HG02981 (cell line): ENCODE results near the gene RPS5.
A peak's percentile ranks its signal among the peaks of the same experiment; 100 is the strongest.
"Not testable (repeated sequence)": the region's sequence is repeated elsewhere in the genome, so short reads cannot be mapped to it uniquely, and the experiment has no call there.

Experiments
- ATAC-seq: cut with Tn5 transposase; IDR thresholded peaks from one replicate; pipeline ENCODE4 v1.9.1; 2021; ENCODE audit warnings: mild to moderate bottlenecking, moderate library complexity; ENCODE audit not compliant: unreplicated experiment

Gene RPS5

GRCh38 chr19:58386576-58387337 is at the start of gene RPS5:
TSS of gene RPS5 (plus strand) at chr19:58387269. CDS start at chr19:58388138, 869 bp downstream.
- peak; percentile 90 for ATAC-seq

- ATAC-seq: no peak
Measured at GRCh38 chr19:58338336-58338735, 48.7 kb upstream of the RPS5 start.

GRCh38 chr19:58338825-58339558 is 48.1 kb upstream of the RPS5 start:
- no peak for ATAC-seq

GRCh38 chr19:58345558-58345957 is 41.5 kb upstream of the RPS5 start:
- no peak for ATAC-seq

- peak; percentile 85 for ATAC-seq
Measured at GRCh38 chr19:58346961-58347929, 39.8 kb upstream of the RPS5 start.

GRCh38 chr19:58348080-58348479 is 39.0 kb upstream of the RPS5 start:
- not testable (repeated sequence) for ATAC-seq

- no peak for ATAC-seq
Measured at GRCh38 chr19:58349590-58349989, 37.5 kb upstream of the RPS5 start.

GRCh38 chr19:58350001-58350861 is 36.8 kb upstream of the RPS5 start:
- ATAC-seq: no peak

GRCh38 chr19:58350871-58351557 is 36.1 kb upstream of the RPS5 start:
- ATAC-seq: no peak

- no peak for ATAC-seq
Measured at GRCh38 chr19:58351558-58351878, 35.6 kb upstream of the RPS5 start.

- ATAC-seq: no peak
Measured at GRCh38 chr19:58351990-58352755, 34.9 kb upstream of the RPS5 start.

- no peak for ATAC-seq
Measured at GRCh38 chr19:58352760-58353671, 34.1 kb upstream of the RPS5 start, which contains the start of gene A1BG. TSS of gene A1BG (minus strand) at chr19:58353492. CDS start at chr19:58353437, 55 bp downstream.

GRCh38 chr19:58353717-58354477 is 33.2 kb upstream of the RPS5 start:
- ATAC-seq: no peak

GRCh38 chr19:58354478-58355030 is 32.5 kb upstream of the RPS5 start:
- no peak for ATAC-seq

GRCh38 chr19:58355215-58355796 is 31.8 kb upstream of the RPS5 start:
- ATAC-seq: no peak
